WTC11 (cell line): Measurements from ENCODE around the gene JAGN1.
"Not testable (repeated sequence)": the region's sequence is repeated elsewhere in the genome, so short reads cannot be mapped to it uniquely, and the experiment has no call there.

ENCODE experiments used
- ATF2 ChIP-seq: sonication (generic); formaldehyde crosslinking; IDR thresholded peaks from 2 replicates; pipeline ENCODE4 v1.8.1; 2022; ENCODE audit warnings: low read depth, missing genetic modification reagents, borderline replicate concordance
- CREB1 ChIP-seq: sonication (generic); formaldehyde crosslinking; IDR thresholded peaks from 2 replicates; pipeline ENCODE4 v1.8.0; 2023; ENCODE audit warnings: mild to moderate bottlenecking, missing genetic modification reagents
- CTCF ChIP-seq: fragments of 200-600 bp; IDR thresholded peaks from 2 replicates; pipeline ENCODE4 v1.8.0; 2022; ENCODE audit warnings: antibody characterized with exemption
- NFYB ChIP-seq: sonication (generic); formaldehyde crosslinking; conservative IDR thresholded peaks from 2 replicates; pipeline ENCODE4 v1.8.0; 2022; ENCODE audit warnings: low read depth, missing genetic modification reagents
- TF ChIP-seq, protein P1 (sequence below): sonication (generic); formaldehyde crosslinking; IDR thresholded peaks from 2 replicates; pipeline ENCODE4 v1.8.1; 2023; ENCODE audit warnings: mild to moderate bottlenecking, missing genetic modification reagents, moderate library complexity

DNA sequence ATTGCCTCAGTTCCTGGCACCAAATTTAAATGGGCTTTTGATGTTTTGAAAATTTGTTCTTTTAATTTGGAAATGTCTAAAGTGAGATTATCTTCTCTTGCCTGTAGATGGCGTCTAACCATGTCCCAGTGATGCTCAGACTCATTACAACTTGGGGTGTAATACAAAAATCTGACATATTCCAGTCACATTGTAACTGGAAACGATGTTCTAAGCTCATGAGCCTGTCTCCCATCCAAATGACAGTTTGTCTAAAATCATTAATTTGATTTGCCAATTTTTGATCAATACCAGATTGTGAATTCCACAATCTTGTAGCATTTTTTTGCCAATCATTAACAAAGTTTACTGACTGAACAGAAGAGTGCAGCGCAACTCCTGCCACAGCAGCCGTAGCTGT lies 41.5 kb upstream of the JAGN1 start:
- TF ChIP-seq, protein P1, sequence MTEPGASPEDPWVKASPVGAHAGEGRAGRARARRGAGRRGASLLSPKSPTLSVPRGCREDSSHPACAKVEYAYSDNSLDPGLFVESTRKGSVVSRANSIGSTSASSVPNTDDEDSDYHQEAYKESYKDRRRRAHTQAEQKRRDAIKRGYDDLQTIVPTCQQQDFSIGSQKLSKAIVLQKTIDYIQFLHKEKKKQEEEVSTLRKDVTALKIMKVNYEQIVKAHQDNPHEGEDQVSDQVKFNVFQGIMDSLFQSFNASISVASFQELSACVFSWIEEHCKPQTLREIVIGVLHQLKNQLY: not testable (repeated sequence)
- TF ChIP-seq NFYB (CRISPR knock-in tag); ATF2 (CRISPR knock-in tag); CTCF; CREB1 (CRISPR knock-in tag): not testable (repeated sequence)
